GM23338 (cell line): ENCODE data around the gene MCFD2. TPM values are rescaled to one million over a fixed set of nuclear protein-coding genes. Genes with fewer than 3 reads are reported as not detected.

ENCODE experiments used
- ATAC-seq: fragments of 200-7000 bp; cut with Tn5 transposase; 3 replicates; pipeline ENCODE4 v1.9.1; 2020
- DNase-seq: peaks from one replicate; pipeline ENCODE4 v3.0.0-alpha.2; 2015; ENCODE audit warnings: low spot score
- H2AFZ ChIP-seq: fragments of 200-600 bp; sonication (generic); 2 replicates; pipeline ENCODE4 v1.8.0; 2016; ENCODE audit warnings: antibody characterized with exemption, mild to moderate bottlenecking, moderate library complexity
- H3F3A ChIP-seq: fragments of 200-600 bp; sonication (generic); replicated peaks from 2 replicates; pipeline ENCODE4 v1.8.0; 2017; ENCODE audit warnings: antibody characterized with exemption, mixed run types, low read depth
- H3K27ac ChIP-seq: fragments of 200-600 bp; sonication (generic); 2 replicates; pipeline ENCODE4 v1.6.1; 2016; ENCODE audit warnings: low read depth
- H3K27me3 ChIP-seq: fragments of 200-600 bp; sonication (generic); 2 replicates; pipeline ENCODE4 v1.8.0; 2016; ENCODE audit warnings: mild to moderate bottlenecking, mixed run types, moderate library complexity; ENCODE audit not compliant: insufficient read depth
- H3K36me3 ChIP-seq: fragments of 200-600 bp; sonication (generic); 2 replicates; pipeline ENCODE4 v1.8.0; 2016; ENCODE audit warnings: mild to moderate bottlenecking; ENCODE audit not compliant: insufficient read depth
- H3K4me1 ChIP-seq: fragments of 200-600 bp; sonication (generic); 2 replicates; pipeline ENCODE4 v1.8.0; 2016; ENCODE audit warnings: mild to moderate bottlenecking, moderate library complexity; ENCODE audit not compliant: insufficient read depth
- H3K4me2 ChIP-seq: fragments of 200-600 bp; sonication (generic); 2 replicates; pipeline ENCODE4 v1.7.1; 2017; ENCODE audit warnings: mixed run types
- H3K4me3 ChIP-seq: fragments of 200-600 bp; sonication (generic); 2 replicates; pipeline ENCODE4 v1.6.1; 2016; ENCODE audit warnings: mixed run types
- H3K79me2 ChIP-seq: fragments of 200-600 bp; sonication (generic); replicated peaks from 2 replicates; pipeline ENCODE4 v1.8.0; 2017; ENCODE audit warnings: mild to moderate bottlenecking; ENCODE audit not compliant: insufficient read depth
- H3K9me2 ChIP-seq: fragments of 200-600 bp; sonication (generic); 2 replicates; pipeline ENCODE4 v1.8.0; 2017; ENCODE audit not compliant: insufficient read depth
- H4K20me1 ChIP-seq: fragments of 200-600 bp; sonication (generic); replicated peaks from 2 replicates; pipeline ENCODE4 v1.8.0; 2017; ENCODE audit warnings: mild to moderate bottlenecking; ENCODE audit not compliant: insufficient read depth
- H3K27ac Mint-ChIP-seq: 2 replicates; pipeline ENCODE4 v1.8.0; 2020; ENCODE audit warnings: inconsistent platforms, mild to moderate bottlenecking, moderate library complexity, mixed read lengths
- H3K27me3 Mint-ChIP-seq: 3 replicates; pipeline ENCODE4 v1.8.0; 2022; ENCODE audit warnings: low read depth, mild to moderate bottlenecking, moderate library complexity, mixed read lengths, inconsistent platforms; ENCODE audit not compliant: insufficient read depth, poor library complexity
- H3K36me3 Mint-ChIP-seq: 3 replicates; pipeline ENCODE4 v1.8.0; 2021; ENCODE audit warnings: low read depth, mild to moderate bottlenecking, inconsistent platforms, moderate library complexity, mixed read lengths
- H3K4me1 Mint-ChIP-seq: 3 replicates; pipeline ENCODE4 v1.8.0; 2020; ENCODE audit warnings: mild to moderate bottlenecking, inconsistent platforms, mixed read lengths
- H3K4me3 Mint-ChIP-seq: 3 replicates; pipeline ENCODE4 v1.8.0; 2021; ENCODE audit warnings: moderate library complexity, mild to moderate bottlenecking, inconsistent platforms, mixed read lengths
- H3K9me3 Mint-ChIP-seq: 3 replicates; pipeline ENCODE4 v1.8.0; 2020; ENCODE audit warnings: moderate library complexity, mild to moderate bottlenecking, inconsistent platforms, mixed read lengths
- EZH2 ChIP-seq: fragments of 200-600 bp; sonication (generic); IDR thresholded peaks from one replicate; pipeline ENCODE4 v1.8.0; 2017; ENCODE audit warnings: antibody characterized with exemption, mild to moderate bottlenecking, low read depth; ENCODE audit not compliant: unreplicated experiment
- EZH2phosphoT487 ChIP-seq: fragments of 200-600 bp; sonication (generic); IDR thresholded peaks from one replicate; pipeline ENCODE4 v1.8.1; 2018; ENCODE audit warnings: antibody characterized with exemption; ENCODE audit not compliant: unreplicated experiment
- NANOG ChIP-seq: IDR thresholded peaks from 2 replicates; pipeline ENCODE4 v1.6.1; 2016; ENCODE audit warnings: antibody characterized with exemption, borderline replicate concordance
- STAT1 ChIP-seq: IDR thresholded peaks from one replicate; pipeline ENCODE4 v1.6.1; 2016; ENCODE audit warnings: antibody characterized with exemption; ENCODE audit not compliant: unreplicated experiment
- polyA plus RNA-seq: library from polyadenylated mRNA; unstranded; fragments of >200 nt; fragmentation: Nextera tagmentation; extraction: Ambion mirVana; gene quantifications from 2 replicates; pipeline ENCODE4 v1.2.1, GENCODE V29; 2016
- total RNA-seq: library from RNA; depleted of rRNA; stranded (reverse); fragments of >200 nt; shearing (Covaris generic); gene quantifications from 2 replicates; pipeline ENCODE4 v1.2.3, GENCODE V29; 2014
- TF ChIP-seq, protein P1 (sequence below): fragments of 250-450 bp; sonication (Bioruptor Pico); IDR thresholded peaks from 2 replicates; pipeline ENCODE4 v1.5.0; 2020; ENCODE audit warnings: mild to moderate bottlenecking, moderate library complexity
- TF ChIP-seq, protein P2 (sequence below), 2 experiments: fragments of 200-600 bp in 1 of 2; sonication (generic) in 1 of 2; conservative IDR thresholded peaks; 2 replicates each; pipeline versions ENCODE4 v1.5.1 to v1.6.1; 2016 to 2017; ENCODE audit warnings: antibody characterized with exemption in 2 of 2, low read depth in 2 of 2, mild to moderate bottlenecking in 2 of 2, moderate library complexity in 1 of 2

MCFD2 gene
- total and polyA plus RNA-seq, 2 experiments from 2014 or later = 55.1 to 91.9 TPM

DNA sequence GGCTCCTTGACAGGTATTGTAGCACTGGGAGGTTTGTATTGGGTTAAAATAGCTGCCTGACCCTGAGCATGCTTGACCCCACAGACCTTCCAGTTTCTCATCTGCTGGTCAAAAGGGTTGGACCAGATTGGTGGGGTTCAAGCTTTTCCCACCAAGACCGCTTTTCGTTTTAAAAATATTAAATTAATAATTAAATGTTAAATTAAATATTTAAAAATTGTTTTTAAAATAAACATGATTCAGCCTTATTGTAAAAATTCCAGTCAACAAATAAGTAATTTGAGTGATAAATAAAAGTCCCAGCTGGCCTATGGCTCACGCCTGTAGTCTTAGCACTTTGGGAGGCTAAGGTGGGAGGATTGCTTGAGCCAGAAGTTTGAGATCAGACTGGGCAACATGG lies 36.6 kb upstream of the MCFD2 start (continued):
- TF ChIP-seq, protein P1, sequence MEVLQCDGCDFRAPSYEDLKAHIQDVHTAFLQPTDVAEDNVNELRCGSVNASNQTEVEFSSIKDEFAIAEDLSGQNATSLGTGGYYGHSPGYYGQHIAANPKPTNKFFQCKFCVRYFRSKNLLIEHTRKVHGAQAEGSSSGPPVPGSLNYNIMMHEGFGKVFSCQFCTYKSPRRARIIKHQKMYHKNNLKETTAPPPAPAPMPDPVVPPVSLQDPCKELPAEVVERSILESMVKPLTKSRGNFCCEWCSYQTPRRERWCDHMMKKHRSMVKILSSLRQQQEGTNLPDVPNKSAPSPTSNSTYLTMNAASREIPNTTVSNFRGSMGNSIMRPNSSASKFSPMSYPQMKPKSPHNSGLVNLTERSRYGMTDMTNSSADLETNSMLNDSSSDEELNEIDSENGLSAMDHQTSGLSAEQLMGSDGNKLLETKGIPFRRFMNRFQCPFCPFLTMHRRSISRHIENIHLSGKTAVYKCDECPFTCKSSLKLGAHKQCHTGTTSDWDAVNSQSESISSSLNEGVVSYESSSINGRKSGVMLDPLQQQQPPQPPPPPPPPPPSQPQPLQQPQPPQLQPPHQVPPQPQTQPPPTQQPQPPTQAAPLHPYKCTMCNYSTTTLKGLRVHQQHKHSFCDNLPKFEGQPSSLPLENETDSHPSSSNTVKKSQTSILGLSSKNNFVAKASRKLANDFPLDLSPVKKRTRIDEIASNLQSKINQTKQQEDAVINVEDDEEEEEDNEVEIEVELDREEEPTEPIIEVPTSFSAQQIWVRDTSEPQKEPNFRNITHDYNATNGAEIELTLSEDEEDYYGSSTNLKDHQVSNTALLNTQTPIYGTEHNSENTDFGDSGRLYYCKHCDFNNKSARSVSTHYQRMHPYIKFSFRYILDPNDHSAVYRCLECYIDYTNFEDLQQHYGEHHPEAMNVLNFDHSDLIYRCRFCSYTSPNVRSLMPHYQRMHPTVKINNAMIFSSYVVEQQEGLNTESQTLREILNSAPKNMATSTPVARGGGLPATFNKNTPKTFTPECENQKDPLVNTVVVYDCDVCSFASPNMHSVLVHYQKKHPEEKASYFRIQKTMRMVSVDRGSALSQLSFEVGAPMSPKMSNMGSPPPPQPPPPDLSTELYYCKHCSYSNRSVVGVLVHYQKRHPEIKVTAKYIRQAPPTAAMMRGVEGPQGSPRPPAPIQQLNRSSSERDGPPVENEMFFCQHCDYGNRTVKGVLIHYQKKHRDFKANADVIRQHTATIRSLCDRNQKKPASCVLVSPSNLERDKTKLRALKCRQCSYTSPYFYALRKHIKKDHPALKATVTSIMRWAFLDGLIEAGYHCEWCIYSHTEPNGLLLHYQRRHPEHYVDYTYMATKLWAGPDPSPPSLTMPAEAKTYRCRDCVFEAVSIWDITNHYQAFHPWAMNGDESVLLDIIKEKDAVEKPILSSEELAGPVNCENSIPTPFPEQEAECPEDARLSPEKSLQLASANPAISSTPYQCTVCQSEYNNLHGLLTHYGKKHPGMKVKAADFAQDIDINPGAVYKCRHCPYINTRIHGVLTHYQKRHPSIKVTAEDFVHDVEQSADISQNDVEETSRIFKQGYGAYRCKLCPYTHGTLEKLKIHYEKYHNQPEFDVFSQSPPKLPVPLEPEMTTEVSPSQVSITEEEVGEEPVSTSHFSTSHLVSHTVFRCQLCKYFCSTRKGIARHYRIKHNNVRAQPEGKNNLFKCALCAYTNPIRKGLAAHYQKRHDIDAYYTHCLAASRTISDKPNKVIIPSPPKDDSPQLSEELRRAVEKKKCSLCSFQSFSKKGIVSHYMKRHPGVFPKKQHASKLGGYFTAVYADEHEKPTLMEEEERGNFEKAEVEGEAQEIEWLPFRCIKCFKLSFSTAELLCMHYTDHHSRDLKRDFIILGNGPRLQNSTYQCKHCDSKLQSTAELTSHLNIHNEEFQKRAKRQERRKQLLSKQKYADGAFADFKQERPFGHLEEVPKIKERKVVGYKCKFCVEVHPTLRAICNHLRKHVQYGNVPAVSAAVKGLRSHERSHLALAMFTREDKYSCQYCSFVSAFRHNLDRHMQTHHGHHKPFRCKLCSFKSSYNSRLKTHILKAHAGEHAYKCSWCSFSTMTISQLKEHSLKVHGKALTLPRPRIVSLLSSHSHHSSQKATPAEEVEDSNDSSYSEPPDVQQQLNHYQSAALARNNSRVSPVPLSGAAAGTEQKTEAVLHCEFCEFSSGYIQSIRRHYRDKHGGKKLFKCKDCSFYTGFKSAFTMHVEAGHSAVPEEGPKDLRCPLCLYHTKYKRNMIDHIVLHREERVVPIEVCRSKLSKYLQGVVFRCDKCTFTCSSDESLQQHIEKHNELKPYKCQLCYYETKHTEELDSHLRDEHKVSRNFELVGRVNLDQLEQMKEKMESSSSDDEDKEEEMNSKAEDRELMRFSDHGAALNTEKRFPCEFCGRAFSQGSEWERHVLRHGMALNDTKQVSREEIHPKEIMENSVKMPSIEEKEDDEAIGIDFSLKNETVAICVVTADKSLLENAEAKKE (CRISPR knock-in tag) = no peak
- TF ChIP-seq EZH2phosphoT487 = no peak

DNA sequence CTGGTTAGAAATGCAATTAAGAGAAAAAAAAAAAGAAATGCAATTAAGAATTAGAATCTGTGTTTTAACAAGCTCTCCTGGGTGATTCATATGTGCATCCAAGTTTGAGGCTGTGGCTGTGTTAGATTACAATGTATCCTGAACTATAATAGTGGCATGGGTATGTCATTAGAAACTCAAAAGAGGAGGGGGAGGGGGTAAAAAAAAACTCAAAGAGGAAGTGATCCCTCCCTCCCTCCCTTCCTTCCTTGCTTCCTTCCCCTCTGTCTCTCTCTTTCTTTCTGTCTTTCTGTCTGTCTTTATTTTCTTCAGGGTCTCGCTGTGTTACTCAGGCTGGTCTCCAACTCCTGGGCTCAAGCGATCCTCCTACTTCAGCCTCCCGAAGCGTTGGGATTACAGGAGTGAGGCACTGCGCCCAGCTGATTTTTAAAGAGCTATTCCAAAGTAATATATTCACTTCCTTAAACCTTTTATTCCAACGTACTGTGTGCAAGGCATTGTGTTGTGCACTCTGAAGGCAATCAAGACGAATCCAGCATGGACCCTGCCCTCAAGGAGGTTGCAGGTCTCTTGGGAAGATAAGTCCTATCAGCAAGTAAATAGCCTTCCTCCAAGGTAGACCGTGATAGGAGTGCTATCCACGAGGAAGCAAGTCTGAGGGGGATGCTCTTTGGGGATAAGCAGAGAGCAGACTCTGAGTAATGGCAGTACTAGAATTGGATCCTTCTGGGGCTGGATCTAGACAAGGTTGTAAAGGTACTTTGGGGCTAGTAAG lies 35.9 kb upstream of the MCFD2 start:
- Mint-ChIP-seq H3K4me3 (no peak overlapping the region), H3K27ac (no peak overlapping the region), H3K4me1 (peaks cover 29% of the 10 kb centered on the region), H3K27me3 (peaks cover 9% of the 10 kb centered on the region), H3K36me3 (peaks cover 11% of the 10 kb centered on the region), H3K9me3 (no peaks in the 10 kb centered on the region)
- no peaks in the 10 kb centered on the region; the same call in none of the 2 replicates for H4K20me1 ChIP-seq
- H3K79me2 ChIP-seq = peaks cover 16% of the 10 kb centered on the region
- H3K4me1 ChIP-seq = peaks cover 12% of the 10 kb centered on the region
- H3F3A ChIP-seq = no peaks in the 10 kb centered on the region
- no peak overlapping the region for H3K4me2 ChIP-seq
- H3K27me3 ChIP-seq = no peaks in the 10 kb centered on the region
- ATAC-seq = no peak
- H3K4me3 ChIP-seq = no peak overlapping the region
- H3K27ac ChIP-seq = no peak overlapping the region
- no peak for DNase-seq
- H2AFZ ChIP-seq = no peak overlapping the region
- no peaks in the 10 kb centered on the region for H3K36me3 ChIP-seq
- H3K9me2 ChIP-seq = no peaks in the 10 kb centered on the region
- TF ChIP-seq, protein P2, sequence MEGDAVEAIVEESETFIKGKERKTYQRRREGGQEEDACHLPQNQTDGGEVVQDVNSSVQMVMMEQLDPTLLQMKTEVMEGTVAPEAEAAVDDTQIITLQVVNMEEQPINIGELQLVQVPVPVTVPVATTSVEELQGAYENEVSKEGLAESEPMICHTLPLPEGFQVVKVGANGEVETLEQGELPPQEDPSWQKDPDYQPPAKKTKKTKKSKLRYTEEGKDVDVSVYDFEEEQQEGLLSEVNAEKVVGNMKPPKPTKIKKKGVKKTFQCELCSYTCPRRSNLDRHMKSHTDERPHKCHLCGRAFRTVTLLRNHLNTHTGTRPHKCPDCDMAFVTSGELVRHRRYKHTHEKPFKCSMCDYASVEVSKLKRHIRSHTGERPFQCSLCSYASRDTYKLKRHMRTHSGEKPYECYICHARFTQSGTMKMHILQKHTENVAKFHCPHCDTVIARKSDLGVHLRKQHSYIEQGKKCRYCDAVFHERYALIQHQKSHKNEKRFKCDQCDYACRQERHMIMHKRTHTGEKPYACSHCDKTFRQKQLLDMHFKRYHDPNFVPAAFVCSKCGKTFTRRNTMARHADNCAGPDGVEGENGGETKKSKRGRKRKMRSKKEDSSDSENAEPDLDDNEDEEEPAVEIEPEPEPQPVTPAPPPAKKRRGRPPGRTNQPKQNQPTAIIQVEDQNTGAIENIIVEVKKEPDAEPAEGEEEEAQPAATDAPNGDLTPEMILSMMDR (conservative IDR thresholded peaks at IDR 0.05; ENCODE audit: low read depth in 2 of 2) = no peak
- no peak for TF ChIP-seq EZH2phosphoT487
- no peak for TF ChIP-seq STAT1
- TF ChIP-seq, protein P1 (CRISPR knock-in tag) = no peak
- no peak for TF ChIP-seq NANOG
- no peak for TF ChIP-seq EZH2
